K562 (cell line): ENCODE measurements around the gene ADGRB2. TPM values are rescaled to one million over a fixed set of nuclear protein-coding genes. Genes with fewer than 3 reads are reported as not detected.

Experiments
- AFF1 ChIP-seq, 2 experiments: fragments of 450-650 bp; IDR thresholded peaks; 2 replicates each; pipeline ENCODE4 v1.6.1; 2018; ENCODE audit warnings: mild to moderate bottlenecking in 2 of 2, low read depth in 1 of 2; ENCODE audit not compliant: partially characterized antibody in 2 of 2
- CBX3 ChIP-seq, 2 experiments: IDR thresholded peaks; 1 replicate in 1 of 2; 2 replicates in 1 of 2; pipeline ENCODE4 v1.6.1; 2012; ENCODE audit warnings: inconsistent platforms in 2 of 2, low read length in 2 of 2, borderline replicate concordance in 1 of 2, control low read depth in 1 of 2
- CHD2 ChIP-seq: IDR thresholded peaks from 2 replicates; pipeline ENCODE4 v1.6.1; 2011; ENCODE audit warnings: low read depth, low read length
- FOSL1 ChIP-seq: fragments of 200-800 bp; sonication (Bioruptor generic); conservative IDR thresholded peaks from 2 replicates; pipeline ENCODE4 v1.6.1; 2016; ENCODE audit warnings: missing genetic modification characterization, missing compliant biosample characterization
- GTF2E2 ChIP-seq: fragments of 200-800 bp; sonication (Bioruptor generic); IDR thresholded peaks from 2 replicates; pipeline ENCODE4 v1.6.1; 2016; ENCODE audit warnings: missing genetic modification characterization, missing compliant biosample characterization
- HCFC1 ChIP-seq: IDR thresholded peaks from 2 replicates; pipeline ENCODE4 v1.6.1; 2012; ENCODE audit warnings: low read depth, low read length, improper control_type of control experiment
- HMG20A ChIP-seq: fragments of 450-650 bp; formaldehyde crosslinking; conservative IDR thresholded peaks from 2 replicates; pipeline ENCODE4 v1.4.0; 2020; ENCODE audit warnings: mild to moderate bottlenecking, mixed read lengths
- JUND ChIP-seq, 2 experiments: IDR thresholded peaks; 2 replicates in 1 of 2; 3 replicates in 1 of 2; pipeline ENCODE4 v1.6.1; 2011; ENCODE audit warnings: borderline replicate concordance in 2 of 2, low read depth in 2 of 2, low read length in 2 of 2, improper control_type of control experiment in 1 of 2, missing biosample characterization in 1 of 2, missing genetic modification characterization in 1 of 2, missing genetic modification reagents in 1 of 2
- MTA1 ChIP-seq: fragments of 450-650 bp; IDR thresholded peaks from 2 replicates; pipeline ENCODE4 v1.6.1; 2017; ENCODE audit warnings: borderline replicate concordance
- NELFE ChIP-seq: IDR thresholded peaks from 2 replicates; pipeline ENCODE4 v1.6.1; 2011; ENCODE audit warnings: mild to moderate bottlenecking; ENCODE audit not compliant: insufficient read depth, insufficient read length
- NFIC ChIP-seq: fragments of 450-650 bp; IDR thresholded peaks from 2 replicates; pipeline ENCODE4 v1.6.1; 2017; ENCODE audit warnings: mild to moderate bottlenecking, inconsistent platforms
- NUFIP1 ChIP-seq: fragments of 450-650 bp; IDR thresholded peaks from 2 replicates; pipeline ENCODE4 v1.6.1; 2018; ENCODE audit not compliant: partially characterized antibody
- SRSF7 ChIP-seq: fragments of 200-400 bp; formaldehyde crosslinking; optimal IDR thresholded peaks from 2 replicates; pipeline ENCODE3; 2017; ENCODE audit warnings: mild to moderate bottlenecking, low read depth, low read length
- STAG1 ChIP-seq: sonication (generic); formaldehyde crosslinking; IDR thresholded peaks from 2 replicates; pipeline ENCODE4 v1.5.0; 2020; ENCODE audit warnings: missing genetic modification reagents, borderline replicate concordance
- TCF7L2 ChIP-seq: fragments of 150-350 bp; IDR thresholded peaks from 2 replicates; pipeline ENCODE4 v1.6.1; 2016; ENCODE audit warnings: low read depth, mild to moderate bottlenecking, low read length, moderate library complexity
- TFE3 ChIP-seq: fragments of 450-650 bp; formaldehyde crosslinking; IDR thresholded peaks from 2 replicates; pipeline ENCODE4 v1.4.0; 2020; ENCODE audit warnings: mild to moderate bottlenecking, mixed read lengths
- ZFP36 ChIP-seq: fragments of 150-350 bp; IDR thresholded peaks from 2 replicates; pipeline ENCODE4 v1.6.1; 2018; ENCODE audit warnings: low read length, low read depth; ENCODE audit not compliant: partially characterized antibody
- ZKSCAN8 ChIP-seq: fragments of 200-800 bp; sonication (Bioruptor generic); IDR thresholded peaks from 2 replicates; pipeline ENCODE4 v1.6.1; 2016; ENCODE audit warnings: missing genetic modification characterization, missing compliant biosample characterization
- ZNF354B ChIP-seq: fragments of 250-450 bp; sonication (Bioruptor Pico); IDR thresholded peaks from 2 replicates; pipeline ENCODE4 v1.4.0; 2020
- ZNF444 ChIP-seq: fragments of 250-450 bp; sonication (Bioruptor Pico); IDR thresholded peaks from 2 replicates; pipeline ENCODE4 v1.4.0; 2020; ENCODE audit warnings: mild to moderate bottlenecking, moderate library complexity
- polyA plus RNA-seq, 8 experiments: library from polyadenylated mRNA; depleted of rRNA in 4 of 8; stranded (reverse) in 5 of 8; unstranded in 3 of 8; fragments of >200 nt; fragmentation: Nextera tagmentation in 2 of 8; fragmentation: Illumina TruSeq in 1 of 8; extraction: Ambion mirVana in 2 of 8; extraction: Trizol in 1 of 8; gene quantifications; 2 replicates each; pipeline versions ENCODE4 v1.2.1 to v1.2.3, GENCODE V29; 2011 to 2014; ENCODE audit warnings: inconsistent platforms in 1 of 8, missing spikeins in 1 of 8
- total RNA-seq, 7 experiments: library from RNA; depleted of rRNA in 6 of 7; stranded (reverse); fragments of >200 nt in 6 of 7; fragmentation: Illumina TruSeq in 2 of 7; extraction: Trizol in 2 of 7; gene quantifications; 2 replicates each; pipeline versions ENCODE4 v1.2.1 to v1.2.3, GENCODE V29; 2011 to 2021; ENCODE audit warnings: low replicate concordance in 1 of 7
- TF ChIP-seq, protein P1 (sequence below): sonication (generic); formaldehyde crosslinking; IDR thresholded peaks from 2 replicates; pipeline ENCODE4 v1.8.1; 2023; ENCODE audit warnings: mild to moderate bottlenecking, missing genetic modification reagents

Gene ADGRB2
- total and polyA plus RNA-seq, 9 of the 15 experiments (the other 6 are each of a cell fraction or from before 2014, with no cell fraction given): 0.04 to 0.23 (median 0.20) TPM; not detected in 2

DNA sequence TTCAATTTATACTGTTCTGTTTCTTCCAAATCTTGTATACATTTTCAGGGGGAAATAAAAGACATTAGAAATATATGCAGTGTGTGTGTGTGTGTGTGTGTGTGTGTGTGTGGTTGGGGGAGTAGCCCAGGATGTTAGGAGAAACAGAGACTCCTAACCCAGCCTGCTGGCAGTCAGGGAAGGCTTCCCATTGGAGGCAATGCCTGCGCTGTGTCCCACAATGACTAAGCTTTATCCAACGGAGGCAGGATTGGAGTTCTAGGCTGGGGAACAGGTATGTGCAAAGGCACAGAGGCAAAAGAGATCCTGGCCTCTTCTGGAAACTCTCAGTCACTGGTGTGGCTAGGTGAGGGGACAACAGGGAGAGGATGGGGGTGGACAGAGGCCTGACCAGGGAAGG, 16.5 kb upstream of the ADGRB2 start (continued):
- TF ChIP-seq, protein P1, sequence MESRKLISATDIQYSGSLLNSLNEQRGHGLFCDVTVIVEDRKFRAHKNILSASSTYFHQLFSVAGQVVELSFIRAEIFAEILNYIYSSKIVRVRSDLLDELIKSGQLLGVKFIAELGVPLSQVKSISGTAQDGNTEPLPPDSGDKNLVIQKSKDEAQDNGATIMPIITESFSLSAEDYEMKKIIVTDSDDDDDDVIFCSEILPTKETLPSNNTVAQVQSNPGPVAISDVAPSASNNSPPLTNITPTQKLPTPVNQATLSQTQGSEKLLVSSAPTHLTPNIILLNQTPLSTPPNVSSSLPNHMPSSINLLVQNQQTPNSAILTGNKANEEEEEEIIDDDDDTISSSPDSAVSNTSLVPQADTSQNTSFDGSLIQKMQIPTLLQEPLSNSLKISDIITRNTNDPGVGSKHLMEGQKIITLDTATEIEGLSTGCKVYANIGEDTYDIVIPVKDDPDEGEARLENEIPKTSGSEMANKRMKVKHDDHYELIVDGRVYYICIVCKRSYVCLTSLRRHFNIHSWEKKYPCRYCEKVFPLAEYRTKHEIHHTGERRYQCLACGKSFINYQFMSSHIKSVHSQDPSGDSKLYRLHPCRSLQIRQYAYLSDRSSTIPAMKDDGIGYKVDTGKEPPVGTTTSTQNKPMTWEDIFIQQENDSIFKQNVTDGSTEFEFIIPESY: no peak
- TF ChIP-seq TFE3 (CRISPR knock-in tag) (no peak), SRSF7 (no peak), MTA1 (peak; percentile 41; the same call in 1 of the 2 replicates), JUND (IDR thresholded peaks at IDR 0.05; ENCODE audit: borderline replicate concordance, low read depth, low read length) (no peak; the same call in 1 of the 2 replicates), JUND (tag; IDR thresholded peaks at IDR 0.05; ENCODE audit: borderline replicate concordance, low read depth, low read length) (no peak; the same call in 2 of the 3 replicates), FOSL1 (tag) (no peak), GTF2E2 (tag) (no peak), NFIC (0 out of 2 replicates have a peak, but pooled peaks have one; percentile 14), NELFE (no peak), CBX3 (IDR thresholded peaks at IDR 0.05; ENCODE audit: borderline replicate concordance in 1 of 2, low read length in 2 of 2) (peak in 1 of 2 experiments; percentile 5; a peak in 1 of 3 replicates), TCF7L2 (no peak), AFF1 (IDR thresholded peaks at IDR 0.05; ENCODE audit: low read depth in 1 of 2, partially characterized antibody in 2 of 2) (peak in 1 of 2 experiments; percentile 20), STAG1 (CRISPR knock-in tag) (no peak), HCFC1 (no peak), ZNF354B (no peak), HMG20A (CRISPR knock-in tag) (no peak), ZKSCAN8 (CRISPR knock-in tag) (no peak), ZFP36 (peak; percentile 99), NUFIP1 (peak; percentile 27), CHD2 (no peak), ZNF444 (CRISPR knock-in tag) (no peak)
